Measurements from ENCODE around the gene AMPH. TPM values are rescaled to one million over a fixed set of nuclear protein-coding genes. Genes with fewer than 3 reads are reported as not detected.

The AMPH gene
- total and polyA plus RNA-seq, 4 experiments from 2014 or later: 0.09 to 0.26 (median 0.14) TPM; not detected in 1

- intact Hi-C loops (cut with micrococcal nuclease): no loop called here
- Mint-ChIP-seq H3K9me3 (peaks cover 0 to 2% (median 0%) of the 10 kb centered on the region in 8 donors), H3K4me1 (no peaks in the 10 kb centered on the region), H3K27ac (no peak overlapping the region), H3K4me3 (no peak overlapping the region), H3K36me3 (no peaks in the 10 kb centered on the region), H3K27me3 (peaks cover 1 to 14% of the 10 kb centered on the region in 2 donors)
- H3K9me3 ChIP-seq (ENCODE audit: control insufficient read depth in 1 of 2, low read length in 2 of 2): no peaks in the 10 kb centered on the region
- no peak overlapping the region for H3K27ac ChIP-seq (ENCODE audit: low read depth, low read length)
- H3K4me3 ChIP-seq (ENCODE audit: low read length in 2 of 2): no peak overlapping the region
- no peaks in the 10 kb centered on the region for H3K36me3 ChIP-seq (ENCODE audit: insufficient read depth, low read length)
- no peaks in the 10 kb centered on the region for H3K27me3 ChIP-seq (ENCODE audit: insufficient read depth, low read length)
- ChIA-PET POLR2A (ENCODE audit: partially characterized antibody) (interaction anchor here (0.5 kb wide), 1 partner anchor 225 kb away, joined by 3 read pairs; no protein-coding TSS in a partner anchor), CTCF (ENCODE audit: partially characterized antibody) (no interaction called here)
- no peaks in the 10 kb centered on the region for H3K4me1 ChIP-seq (ENCODE audit: insufficient read depth, low read length)
- DNase-seq: no peak
These were observed 85.2 kb downstream of the AMPH start for GRCh38 chr7:38545977-38546376.

- Mint-ChIP-seq H3K27ac (no peak overlapping the region), H3K9me3 (no peaks in the 10 kb centered on the region), H3K4me1 (no peaks in the 10 kb centered on the region), H3K36me3 (no peaks in the 10 kb centered on the region), H3K27me3 (peaks cover 5% of the 10 kb centered on the region in 2 donors), H3K4me3 (no peak overlapping the region)
- no peaks in the 10 kb centered on the region for H3K4me1 ChIP-seq (ENCODE audit: insufficient read depth, low read length)
- no peaks in the 10 kb centered on the region for H3K27me3 ChIP-seq (ENCODE audit: insufficient read depth, low read length)
- no peaks in the 10 kb centered on the region for H3K36me3 ChIP-seq (ENCODE audit: insufficient read depth, low read length)
- ChIA-PET CTCF (ENCODE audit: partially characterized antibody) (no interaction called here), POLR2A (ENCODE audit: partially characterized antibody) (no interaction called here)
- intact Hi-C loops (cut with micrococcal nuclease): no loop called here
- no peak overlapping the region for H3K27ac ChIP-seq (ENCODE audit: low read depth, low read length)
- H3K4me3 ChIP-seq (ENCODE audit: low read length in 2 of 2): no peak overlapping the region
- DNase-seq: no peak
- H3K9me3 ChIP-seq (ENCODE audit: control insufficient read depth in 1 of 2, low read length in 2 of 2): no peaks in the 10 kb centered on the region
These were observed 89.0 kb downstream of the AMPH start for GRCh38 chr7:38542156-38542555.

- H3K36me3 ChIP-seq (ENCODE audit: insufficient read depth, low read length): no peaks in the 10 kb centered on the region
- DNase-seq: no peak
- no peak overlapping the region for H3K4me3 ChIP-seq (ENCODE audit: low read length in 2 of 2)
- no peaks in the 10 kb centered on the region for H3K4me1 ChIP-seq (ENCODE audit: insufficient read depth, low read length)
- no peaks in the 10 kb centered on the region for H3K27me3 ChIP-seq (ENCODE audit: insufficient read depth, low read length)
- Mint-ChIP-seq H3K36me3 (no peaks in the 10 kb centered on the region), H3K4me3 (no peak overlapping the region), H3K27ac (no peak overlapping the region), H3K9me3 (no peaks in the 10 kb centered on the region), H3K27me3 (peaks cover 1 to 5% of the 10 kb centered on the region in 2 donors), H3K4me1 (no peaks in the 10 kb centered on the region)
- intact Hi-C loops (cut with micrococcal nuclease): loop anchor here (2.0 kb wide), 1 partner anchor 117 kb away; no protein-coding TSS in a partner anchor
- ChIA-PET CTCF (ENCODE audit: partially characterized antibody) (interaction anchor here (2.1 kb wide), 1 partner anchor 143 kb away, joined by 8 read pairs; no protein-coding TSS in a partner anchor), POLR2A (ENCODE audit: partially characterized antibody) (no interaction called here)
- no peak overlapping the region for H3K27ac ChIP-seq (ENCODE audit: low read depth, low read length)
- no peaks in the 10 kb centered on the region for H3K9me3 ChIP-seq (ENCODE audit: control insufficient read depth in 1 of 2, low read length in 2 of 2)
These were observed 89.7 kb downstream of the AMPH start for GRCh38 chr7:38541440-38541839.

GRCh38 chr7:38539477-38540081, 91.6 kb downstream of the AMPH start:
- Mint-ChIP-seq H3K9me3 (no peaks in the 10 kb centered on the region), H3K27me3 (peaks cover 5 to 8% of the 10 kb centered on the region in 2 donors), H3K4me1 (no peaks in the 10 kb centered on the region), H3K36me3 (no peaks in the 10 kb centered on the region), H3K27ac (no peak overlapping the region), H3K4me3 (no peak overlapping the region)
- H3K9me3 ChIP-seq (ENCODE audit: control insufficient read depth in 1 of 2, low read length in 2 of 2): no peaks in the 10 kb centered on the region
- no peak overlapping the region for H3K27ac ChIP-seq (ENCODE audit: low read depth, low read length)
- no peaks in the 10 kb centered on the region for H3K4me1 ChIP-seq (ENCODE audit: insufficient read depth, low read length)
- ChIA-PET CTCF (ENCODE audit: partially characterized antibody) (interaction anchor here (1.3 to 2.1 kb wide), 2 partner anchors 140 to 141 kb away, joined by 3 to 8 read pairs; no protein-coding TSS in a partner anchor), POLR2A (ENCODE audit: partially characterized antibody) (no interaction called here)
- H3K36me3 ChIP-seq (ENCODE audit: insufficient read depth, low read length): no peaks in the 10 kb centered on the region
- H3K27me3 ChIP-seq (ENCODE audit: insufficient read depth, low read length): no peaks in the 10 kb centered on the region
- no peak for DNase-seq
- intact Hi-C loops (cut with micrococcal nuclease): loop anchor here (1.0 to 2.0 kb wide), 2 partner anchors 115 to 141 kb away; no protein-coding TSS in a partner anchor
- H3K4me3 ChIP-seq (ENCODE audit: low read length in 2 of 2): no peak overlapping the region

- Histone ChIP-seq H3K9me3 (ENCODE audit: control insufficient read depth in 1 of 2, low read length in 2 of 2) (no peaks in the 10 kb centered on the region), H3K27me3 (ENCODE audit: insufficient read depth, low read length) (no peaks in the 10 kb centered on the region), H3K36me3 (ENCODE audit: insufficient read depth, low read length) (no peaks in the 10 kb centered on the region), H3K4me3 (ENCODE audit: low read length in 2 of 2) (no peak overlapping the region), H3K4me1 (ENCODE audit: insufficient read depth, low read length) (no peaks in the 10 kb centered on the region), H3K27ac (ENCODE audit: low read depth, low read length) (no peak overlapping the region)
- Mint-ChIP-seq H3K27ac (no peak overlapping the region), H3K4me1 (no peaks in the 10 kb centered on the region), H3K27me3 (peaks cover 10 to 16% of the 10 kb centered on the region in 2 donors), H3K36me3 (no peaks in the 10 kb centered on the region), H3K9me3 (no peaks in the 10 kb centered on the region), H3K4me3 (no peak overlapping the region)
- intact Hi-C loops (cut with micrococcal nuclease): no loop called here
- no peak for DNase-seq
- CTCF ChIA-PET (ENCODE audit: partially characterized antibody): no interaction called here
- POLR2A ChIA-PET (ENCODE audit: partially characterized antibody): interaction anchor here (0.6 kb wide), 1 partner anchor 11 kb away, joined by 3 read pairs; no protein-coding TSS in a partner anchor
These were observed 96.1 kb downstream of the AMPH start for GRCh38 chr7:38535073-38535472.

- CTCF ChIA-PET (ENCODE audit: partially characterized antibody): no interaction called here
- Histone ChIP-seq H3K4me1 (ENCODE audit: insufficient read depth, low read length) (no peaks in the 10 kb centered on the region), H3K27me3 (ENCODE audit: insufficient read depth, low read length) (no peaks in the 10 kb centered on the region), H3K36me3 (ENCODE audit: insufficient read depth, low read length) (no peaks in the 10 kb centered on the region), H3K4me3 (ENCODE audit: low read length in 2 of 2) (no peak overlapping the region), H3K9me3 (ENCODE audit: control insufficient read depth in 1 of 2, low read length in 2 of 2) (no peaks in the 10 kb centered on the region), H3K27ac (ENCODE audit: low read depth, low read length) (no peak overlapping the region)
- peaks cover 0 to 2% (median 0%) of the 10 kb centered on the region in 8 donors for H3K9me3 Mint-ChIP-seq
- no peak overlapping the region for H3K4me3 Mint-ChIP-seq
- peaks cover 0 to 1% (median 0%) of the 10 kb centered on the region in 4 donors for H3K4me1 Mint-ChIP-seq
- POLR2A ChIA-PET (ENCODE audit: partially characterized antibody): no interaction called here
- H3K27ac Mint-ChIP-seq: no peak overlapping the region
- no peaks in the 10 kb centered on the region for H3K36me3 Mint-ChIP-seq
- peaks cover 3% of the 10 kb centered on the region in 2 donors for H3K27me3 Mint-ChIP-seq
- intact Hi-C loops (cut with micrococcal nuclease): no loop called here
- no peak for DNase-seq
These were observed 105.3 kb downstream of the AMPH start for GRCh38 chr7:38525857-38526256.

GRCh38 chr7:38524786-38525185, 106.4 kb downstream of the AMPH start:
- peaks cover 0 to 2% (median 0%) of the 10 kb centered on the region in 8 donors for H3K9me3 Mint-ChIP-seq
- Histone ChIP-seq H3K36me3 (ENCODE audit: insufficient read depth, low read length) (no peaks in the 10 kb centered on the region), H3K27me3 (ENCODE audit: insufficient read depth, low read length) (no peaks in the 10 kb centered on the region), H3K9me3 (ENCODE audit: control insufficient read depth in 1 of 2, low read length in 2 of 2) (no peaks in the 10 kb centered on the region), H3K27ac (ENCODE audit: low read depth, low read length) (no peak overlapping the region), H3K4me1 (ENCODE audit: insufficient read depth, low read length) (no peaks in the 10 kb centered on the region), H3K4me3 (ENCODE audit: low read length in 2 of 2) (no peak overlapping the region)
- H3K4me3 Mint-ChIP-seq: no peak overlapping the region
- DNase-seq: no peak
- no peaks in the 10 kb centered on the region for H3K36me3 Mint-ChIP-seq
- intact Hi-C loops (cut with micrococcal nuclease): no loop called here
- POLR2A ChIA-PET (ENCODE audit: partially characterized antibody): no interaction called here
- H3K27ac Mint-ChIP-seq: no peak overlapping the region
- CTCF ChIA-PET (ENCODE audit: partially characterized antibody): no interaction called here
- peaks cover 0 to 3% of the 10 kb centered on the region in 2 donors for H3K27me3 Mint-ChIP-seq
- H3K4me1 Mint-ChIP-seq: peaks cover 0 to 1% (median 0%) of the 10 kb centered on the region in 4 donors
